Neural progenitor cell (in vitro differentiated cells): Measurements from ENCODE around the gene TNFRSF6B.

Experiments used
- EZH2phosphoT487 ChIP-seq: fragments of 200-600 bp; sonication (generic); IDR thresholded peaks from 2 replicates; pipeline ENCODE4 v1.6.1; 2017; ENCODE audit warnings: antibody characterized with exemption
- TF ChIP-seq, protein P1 (sequence below): fragments of 200-600 bp; sonication (generic); IDR thresholded peaks from 2 replicates; pipeline ENCODE4 v1.5.1; 2017; ENCODE audit warnings: antibody characterized with exemption, mild to moderate bottlenecking

DNA sequence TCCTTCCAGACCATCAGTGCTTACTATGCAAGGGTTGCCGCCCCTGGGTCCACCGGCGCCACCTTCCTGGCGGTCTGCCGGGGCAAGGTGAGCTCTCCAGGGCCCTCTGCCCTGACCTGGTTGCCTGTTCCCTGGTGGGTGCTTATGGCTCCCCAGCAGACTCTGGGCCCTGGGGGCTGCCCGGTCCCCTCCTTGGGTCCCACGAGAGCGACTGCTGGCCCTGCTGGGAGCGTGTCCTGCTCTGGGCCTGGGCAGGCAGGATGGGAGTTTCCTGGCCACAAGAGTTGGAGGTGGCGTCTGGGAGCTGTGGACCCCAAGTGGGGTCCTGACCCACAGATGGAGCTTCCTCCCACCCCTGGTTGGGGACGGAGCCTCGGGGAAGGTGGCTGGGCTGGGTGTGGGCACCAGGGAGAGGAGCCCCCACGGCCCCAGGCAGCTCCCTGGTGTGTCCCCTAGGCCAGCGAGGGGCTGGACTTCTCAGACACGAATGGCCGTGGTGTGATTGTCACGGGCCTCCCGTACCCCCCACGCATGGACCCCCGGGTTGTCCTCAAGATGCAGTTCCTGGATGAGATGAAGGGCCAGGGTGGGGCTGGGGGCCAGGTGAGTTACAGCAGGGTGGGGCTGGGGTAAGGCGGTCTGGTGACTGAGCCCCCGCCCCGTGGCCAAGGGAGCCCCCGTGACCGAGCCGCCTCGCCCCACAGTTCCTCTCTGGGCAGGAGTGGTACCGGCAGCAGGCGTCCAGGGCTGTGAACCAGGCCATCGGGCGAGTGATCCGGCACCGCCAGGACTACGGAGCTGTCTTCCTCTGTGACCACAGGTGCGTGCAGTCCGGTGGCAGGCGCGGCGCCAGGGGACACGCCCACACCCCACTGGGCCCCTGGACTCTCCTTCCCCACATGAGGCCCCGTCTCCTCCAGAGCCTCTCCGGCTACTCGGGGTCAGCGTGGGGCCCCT, 7.1 kb upstream of the TNFRSF6B start:
- TF ChIP-seq, protein P1, sequence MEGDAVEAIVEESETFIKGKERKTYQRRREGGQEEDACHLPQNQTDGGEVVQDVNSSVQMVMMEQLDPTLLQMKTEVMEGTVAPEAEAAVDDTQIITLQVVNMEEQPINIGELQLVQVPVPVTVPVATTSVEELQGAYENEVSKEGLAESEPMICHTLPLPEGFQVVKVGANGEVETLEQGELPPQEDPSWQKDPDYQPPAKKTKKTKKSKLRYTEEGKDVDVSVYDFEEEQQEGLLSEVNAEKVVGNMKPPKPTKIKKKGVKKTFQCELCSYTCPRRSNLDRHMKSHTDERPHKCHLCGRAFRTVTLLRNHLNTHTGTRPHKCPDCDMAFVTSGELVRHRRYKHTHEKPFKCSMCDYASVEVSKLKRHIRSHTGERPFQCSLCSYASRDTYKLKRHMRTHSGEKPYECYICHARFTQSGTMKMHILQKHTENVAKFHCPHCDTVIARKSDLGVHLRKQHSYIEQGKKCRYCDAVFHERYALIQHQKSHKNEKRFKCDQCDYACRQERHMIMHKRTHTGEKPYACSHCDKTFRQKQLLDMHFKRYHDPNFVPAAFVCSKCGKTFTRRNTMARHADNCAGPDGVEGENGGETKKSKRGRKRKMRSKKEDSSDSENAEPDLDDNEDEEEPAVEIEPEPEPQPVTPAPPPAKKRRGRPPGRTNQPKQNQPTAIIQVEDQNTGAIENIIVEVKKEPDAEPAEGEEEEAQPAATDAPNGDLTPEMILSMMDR, result no peak
- TF ChIP-seq EZH2phosphoT487, result no peak
